Loucy (cell line): ENCODE measurements around the gene SCNN1B.

Experiments
- H2AFZ ChIP-seq: fragments of 200-600 bp; sonication (generic); 2 replicates; pipeline ENCODE4 v1.6.0; 2016; ENCODE audit warnings: antibody characterized with exemption, mild to moderate bottlenecking, low read length, moderate library complexity
- H3F3A ChIP-seq: fragments of 200-600 bp; 2 replicates; pipeline ENCODE4 v1.6.0; 2016; ENCODE audit warnings: antibody characterized with exemption, low read depth, mild to moderate bottlenecking
- H3K27me3 ChIP-seq: fragments of 200-600 bp; sonication (generic); 2 replicates; pipeline ENCODE4 v1.6.1; 2014; ENCODE audit warnings: low read length, mild to moderate bottlenecking; ENCODE audit not compliant: insufficient read depth, poor library complexity, severe bottlenecking
- H3K36me3 ChIP-seq: fragments of 200-600 bp; sonication (generic); 2 replicates; pipeline ENCODE4 v1.6.1; 2016; ENCODE audit warnings: low read length; ENCODE audit not compliant: insufficient read depth
- H3K4me1 ChIP-seq: fragments of 200-600 bp; sonication (generic); 2 replicates; pipeline ENCODE4 v1.5.1; 2014; ENCODE audit warnings: low read length, mild to moderate bottlenecking; ENCODE audit not compliant: insufficient read depth, poor library complexity, severe bottlenecking
- H3K4me2 ChIP-seq: fragments of 200-600 bp; sonication (generic); 2 replicates; pipeline ENCODE4 v1.6.0; 2014; ENCODE audit warnings: antibody characterized with exemption, low read length, low read depth, mild to moderate bottlenecking; ENCODE audit not compliant: poor library complexity, severe bottlenecking
- H3K4me3 ChIP-seq: fragments of 200-600 bp; sonication (generic); 2 replicates; pipeline ENCODE4 v1.5.1; 2014; ENCODE audit warnings: low read length, mild to moderate bottlenecking, mixed read lengths; ENCODE audit not compliant: poor library complexity, severe bottlenecking
- H3K79me2 ChIP-seq: fragments of 200-600 bp; sonication (generic); 2 replicates; pipeline ENCODE4 v1.6.1; 2014; ENCODE audit warnings: low read length; ENCODE audit not compliant: insufficient read depth
- H3K9ac ChIP-seq: fragments of 200-600 bp; sonication (generic); 2 replicates; pipeline ENCODE4 v1.6.0; 2014; ENCODE audit warnings: mild to moderate bottlenecking, low read depth, low read length, moderate library complexity; ENCODE audit not compliant: poor library complexity, severe bottlenecking
- H3K9me2 ChIP-seq: fragments of 200-600 bp; sonication (generic); replicated peaks from 2 replicates; pipeline ENCODE4 v1.6.1; 2016; ENCODE audit warnings: low read depth, low read length, mixed read lengths
- H3K9me3 ChIP-seq: fragments of 200-600 bp; sonication (generic); 2 replicates; pipeline ENCODE4 v1.6.1; 2014; ENCODE audit warnings: mild to moderate bottlenecking, antibody characterized with exemption, low read length, low read depth; ENCODE audit not compliant: insufficient read depth
- H4K20me1 ChIP-seq: fragments of 200-600 bp; sonication (generic); 2 replicates; pipeline ENCODE4 v1.6.0; 2014; ENCODE audit warnings: antibody characterized with exemption, low read length, mild to moderate bottlenecking; ENCODE audit not compliant: insufficient read depth, poor library complexity, severe bottlenecking
- CTCF ChIP-seq: fragments of 200-600 bp; sonication (generic); conservative IDR thresholded peaks from 2 replicates; pipeline ENCODE4 v1.5.1; 2014; ENCODE audit warnings: mild to moderate bottlenecking, antibody characterized with exemption, low read length
- EZH2phosphoT487 ChIP-seq: fragments of 200-600 bp; IDR thresholded peaks from 2 replicates; pipeline ENCODE4 v1.6.1; 2018; ENCODE audit warnings: antibody characterized with exemption, mild to moderate bottlenecking, moderate library complexity, borderline replicate concordance

Gene SCNN1B

GRCh38 chr16:23409522-23409921, 107.4 kb downstream of the SCNN1B start:
- Histone ChIP-seq H3K4me1 (no peaks in the 10 kb centered on the region), H3K79me2 (no peaks in the 10 kb centered on the region), H2AFZ (no peak overlapping the region), H3K36me3 (peaks cover 36% of the 10 kb centered on the region; the same call in 1 of the 2 replicates), H3K9ac (no peak overlapping the region), H3K4me2 (no peak overlapping the region), H3K27me3 (no peaks in the 10 kb centered on the region), H3K4me3 (no peak overlapping the region), H3K9me2 (no peaks in the 10 kb centered on the region), H3K9me3 (no peaks in the 10 kb centered on the region), H4K20me1 (no peaks in the 10 kb centered on the region), H3F3A (no peaks in the 10 kb centered on the region)
- no peak for TF ChIP-seq EZH2phosphoT487
- no peak for TF ChIP-seq CTCF

- Histone ChIP-seq H3K27me3 (no peaks in the 10 kb centered on the region), H3K4me2 (no peak overlapping the region), H4K20me1 (no peaks in the 10 kb centered on the region), H3K9ac (no peak overlapping the region), H3K4me1 (no peaks in the 10 kb centered on the region), H3F3A (no peaks in the 10 kb centered on the region), H3K9me3 (no peaks in the 10 kb centered on the region), H2AFZ (no peak overlapping the region), H3K79me2 (no peaks in the 10 kb centered on the region), H3K4me3 (no peak overlapping the region), H3K9me2 (no peaks in the 10 kb centered on the region), H3K36me3 (peaks cover 32% of the 10 kb centered on the region; the same call in 1 of the 2 replicates)
- TF ChIP-seq EZH2phosphoT487 (no peak), CTCF (no peak)
These were observed 108.1 kb downstream of the SCNN1B start for GRCh38 chr16:23410176-23410575.

- H3K9me3 ChIP-seq = no peaks in the 10 kb centered on the region
- H3F3A ChIP-seq = no peaks in the 10 kb centered on the region
- no peaks in the 10 kb centered on the region for H3K27me3 ChIP-seq
- H3K9me2 ChIP-seq = no peaks in the 10 kb centered on the region
- no peak overlapping the region for H3K9ac ChIP-seq
- H3K36me3 ChIP-seq = peaks cover 19% of the 10 kb centered on the region; the same call in 1 of the 2 replicates
- no peak overlapping the region for H2AFZ ChIP-seq
- H3K4me1 ChIP-seq = no peaks in the 10 kb centered on the region
- no peak for TF ChIP-seq CTCF
- no peak for TF ChIP-seq EZH2phosphoT487
- H3K4me3 ChIP-seq = no peak overlapping the region
- H4K20me1 ChIP-seq = no peaks in the 10 kb centered on the region
- no peak overlapping the region for H3K4me2 ChIP-seq
- H3K79me2 ChIP-seq = no peaks in the 10 kb centered on the region
These were observed 112.6 kb downstream of the SCNN1B start for GRCh38 chr16:23414731-23415130.
